ENCODE results near the gene ERRFI1.
A peak's percentile ranks its signal among the peaks of the same experiment; 100 is the strongest.
"Not testable (repeated sequence)": the region's sequence is repeated elsewhere in the genome, so short reads cannot be mapped to it uniquely, and the experiment has no call there.

Gene ERRFI1

DNA sequence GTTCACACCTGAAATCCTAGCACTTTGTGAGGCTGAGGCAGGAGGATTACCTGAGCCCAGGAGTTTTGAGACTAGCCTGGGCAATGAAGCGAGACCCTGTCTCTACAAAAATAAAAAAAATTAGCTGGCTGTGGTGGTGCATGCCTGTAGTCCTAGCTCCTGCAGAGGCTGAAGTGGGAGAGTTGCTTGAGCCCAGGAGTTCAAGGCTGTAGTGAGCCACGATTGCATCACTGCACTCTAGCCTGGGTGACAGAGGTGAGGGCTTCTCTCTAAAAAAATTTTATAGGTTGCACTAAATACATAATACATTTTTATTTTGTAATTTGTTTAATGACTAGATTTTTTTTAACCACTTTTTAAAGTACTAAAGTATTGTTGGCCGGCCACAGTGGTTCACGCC, 58.5 kb downstream of the ERRFI1 start:
- no peak for DNase-seq (ENCODE audit: low read depth)

DNA sequence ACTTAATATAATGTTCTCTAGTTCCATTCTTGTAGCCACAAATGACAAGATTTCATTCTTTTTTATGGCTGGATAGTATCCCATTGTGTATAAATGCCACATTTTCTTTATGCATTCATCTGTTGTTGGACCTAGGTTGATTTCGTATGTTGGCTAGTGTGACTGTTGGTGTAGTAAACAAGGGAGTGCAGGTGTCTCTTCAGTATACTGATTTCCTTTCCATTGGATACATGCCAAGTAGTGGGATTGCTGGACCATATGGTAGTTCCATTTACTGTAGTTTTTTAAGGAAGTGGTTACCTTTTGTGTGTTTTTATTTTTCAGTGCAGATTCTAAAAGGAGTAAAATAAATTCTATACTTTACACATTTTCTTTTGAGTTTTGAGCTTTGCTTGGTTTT, 58.9 kb downstream of the ERRFI1 start:
- no peak for DNase-seq (ENCODE audit: low read depth)

DNA sequence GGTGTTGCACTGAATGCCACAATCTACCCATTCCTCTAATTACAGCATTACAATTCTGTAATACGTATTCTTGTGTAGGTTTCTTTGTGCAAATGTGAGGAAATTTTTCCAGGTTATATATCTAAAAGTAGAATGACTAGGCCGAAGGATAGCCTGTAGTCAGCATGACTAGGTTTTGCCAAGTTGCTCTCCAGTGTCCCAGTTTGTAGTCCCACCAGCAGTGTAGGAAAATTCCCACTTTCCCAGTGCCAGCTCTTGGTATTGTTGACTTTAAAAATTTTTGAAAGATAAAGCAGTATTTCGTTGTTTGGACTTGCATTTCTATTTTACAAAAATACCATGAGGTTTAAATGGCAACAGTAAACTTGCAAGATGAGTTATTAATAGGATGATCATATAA, 61.6 kb downstream of the ERRFI1 start:
- DNase-seq (ENCODE audit: low read depth), result no peak

DNA sequence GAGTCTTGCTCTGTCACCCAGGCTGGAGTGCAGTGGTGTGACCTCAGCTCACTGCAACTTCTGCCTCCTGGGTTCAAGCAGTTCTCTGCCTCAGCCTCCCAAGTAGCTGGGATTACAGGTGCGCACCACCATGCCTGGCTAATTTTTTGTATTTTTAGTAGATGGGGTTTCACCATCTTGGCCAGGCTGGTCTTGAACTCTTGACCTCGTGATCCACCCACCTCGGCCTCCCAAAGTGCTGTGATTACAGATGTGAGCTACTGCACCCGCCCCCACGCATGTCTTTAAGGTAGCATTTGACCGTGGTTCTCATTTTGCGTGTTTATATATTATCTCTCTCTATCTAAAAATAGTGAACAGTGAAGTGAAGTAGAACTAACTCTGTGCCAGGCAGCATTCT, 62.3 kb downstream of the ERRFI1 start:
- DNase-seq (ENCODE audit: low read depth), result not testable (repeated sequence)

DNA sequence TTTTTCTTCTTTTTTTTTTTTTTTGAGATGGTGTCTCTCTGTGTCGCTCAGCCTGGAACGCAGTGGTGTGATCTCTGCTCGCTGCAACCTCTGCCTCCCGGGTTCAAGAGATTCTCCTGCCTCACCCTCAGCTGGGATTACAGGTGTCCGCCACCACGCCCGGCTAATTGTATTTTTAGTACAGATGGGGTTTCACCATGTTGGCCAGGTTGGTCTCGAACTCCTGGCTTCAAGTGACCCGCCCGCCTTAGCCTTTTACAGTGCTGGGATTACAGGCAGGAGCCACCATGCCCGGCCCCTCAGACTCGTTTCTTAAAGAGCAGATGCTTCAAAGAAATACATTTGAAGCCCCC, 62.8 kb downstream of the ERRFI1 start:
- not testable (repeated sequence) for DNase-seq (ENCODE audit: low read depth)

DNA sequence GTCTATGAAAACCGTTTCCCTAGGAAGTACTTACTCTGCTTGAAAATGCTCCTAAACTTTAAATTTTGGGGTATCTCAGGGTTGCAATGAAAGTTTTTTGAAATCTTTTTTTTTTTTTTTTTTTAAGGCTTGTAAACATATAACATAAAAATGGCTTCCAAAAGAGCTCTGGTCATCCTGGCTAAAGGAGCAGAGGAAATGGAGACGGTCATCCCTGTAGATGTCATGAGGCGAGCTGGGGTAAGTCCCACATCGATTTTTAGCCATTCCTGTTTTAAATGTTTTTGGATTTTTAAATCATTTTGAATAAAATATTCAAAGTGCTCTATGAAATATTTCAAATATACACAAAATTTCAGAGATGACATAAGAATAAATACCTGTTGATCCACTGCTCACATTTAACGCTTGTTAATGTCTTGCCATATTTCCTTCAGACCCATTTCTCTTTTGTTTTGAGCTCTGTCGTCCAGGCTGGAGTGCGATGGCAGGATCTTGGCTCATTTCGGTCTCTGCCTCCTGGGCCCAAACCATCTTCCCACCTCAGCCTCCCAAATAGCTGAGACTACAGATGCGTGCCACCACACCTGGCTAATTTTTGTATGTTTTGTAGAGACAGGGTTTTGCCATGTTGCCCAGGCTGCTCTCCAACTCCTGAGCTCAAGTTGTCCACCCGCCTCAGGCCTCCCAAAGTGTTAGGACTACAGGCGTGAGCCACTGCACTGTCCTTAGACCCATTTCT, 63.3 kb downstream of the ERRFI1 start:
- no peak for DNase-seq (ENCODE audit: low read depth)

DNA sequence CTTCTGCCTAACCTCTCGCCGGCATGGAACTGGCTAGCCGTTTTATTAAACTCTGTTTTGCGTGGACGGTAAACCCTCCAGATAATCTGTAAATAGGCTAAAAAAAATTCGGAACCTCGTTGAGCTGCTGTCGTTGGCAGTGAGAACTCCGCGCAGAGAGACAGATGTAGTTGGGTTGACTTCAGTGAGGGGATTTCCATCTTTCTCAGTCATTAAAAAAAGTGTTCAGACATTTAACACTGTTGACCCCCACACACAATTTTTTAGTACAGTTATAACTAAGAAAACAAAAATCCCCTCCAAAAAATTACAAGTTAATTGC, 64.1 kb downstream of the ERRFI1 start:
- peak; percentile 34 for DNase-seq (ENCODE audit: low read depth)
